Activated T-cell treated with anti-CD3 and anti-CD28 coated beads, Interleukin-2, amount 50 U/mL, for 1 hour (primary cell): ENCODE data around the gene GORASP1.
A peak's percentile ranks its signal among the peaks of the same experiment; 100 is the strongest.
"Not testable (repeated sequence)": the region's sequence is repeated elsewhere in the genome, so short reads cannot be mapped to it uniquely, and the experiment has no call there.

Experiments
- DNase-seq: peaks from one replicate; pipeline ENCODE4 v3.0.0-alpha.2; 2020

The GORASP1 gene

GRCh38 chr3:39062180-39062579, 45.2 kb downstream of the GORASP1 start:
- DNase-seq, result no peak

GRCh38 chr3:39061228-39061627, 46.2 kb downstream of the GORASP1 start:
- DNase-seq, result not testable (repeated sequence)

- no peak for DNase-seq
Observed at GRCh38 chr3:39056151-39056550, 51.3 kb downstream of the GORASP1 start.

GRCh38 chr3:39053696-39054095, 53.7 kb downstream of the GORASP1 start:
- DNase-seq, result no peak

- no peak for DNase-seq
Observed at GRCh38 chr3:39052583-39052982, 54.8 kb downstream of the GORASP1 start.

GRCh38 chr3:39051649-39052561, 55.5 kb downstream of the GORASP1 start, which contains the start of the genes SCN11A and WDR48:
TSS of gene SCN11A (minus strand) at chr3:39051944. CDS start at chr3:38950362, 101,582 bp downstream.
TSS of gene WDR48 (plus strand) at chr3:39052016. CDS start at chr3:39052026, 10 bp downstream.
- peak; percentile 87 for DNase-seq

- DNase-seq, result no peak
Observed at GRCh38 chr3:39050029-39050428, 57.4 kb downstream of the GORASP1 start.
